Mesendoderm (in vitro differentiated cells): ENCODE data around the gene ALDH3A2.

Experiments
- DNase-seq: peaks from one replicate; pipeline ENCODE4 v3.0.0; 2013
- H2AK5ac ChIP-seq: 2 replicates; pipeline ENCODE4 v1.6.1; 2013; ENCODE audit warnings: low read length, inconsistent platforms
- H2BK120ac ChIP-seq: 2 replicates; pipeline ENCODE4 v1.6.1; 2013; ENCODE audit warnings: low read depth, mild to moderate bottlenecking, low read length, moderate library complexity, mixed read lengths
- H2BK15ac ChIP-seq: replicated peaks from 2 replicates; pipeline ENCODE4 v1.6.1; 2013; ENCODE audit warnings: low read depth, mild to moderate bottlenecking, moderate library complexity
- H2BK5ac ChIP-seq: 2 replicates; pipeline ENCODE4 v1.6.1; 2013; ENCODE audit warnings: low read length, inconsistent platforms
- H3K18ac ChIP-seq: 2 replicates; pipeline ENCODE4 v1.6.1; 2013; ENCODE audit warnings: mild to moderate bottlenecking, low read length, mixed read lengths
- H3K23ac ChIP-seq: one replicate; pipeline ENCODE4 v1.6.1; 2013; ENCODE audit warnings: low read length
- H3K27ac ChIP-seq: 2 replicates; pipeline ENCODE4 v1.5.1; 2013; ENCODE audit warnings: low read depth, mild to moderate bottlenecking, inconsistent platforms, low read length, moderate library complexity
- H3K27me3 ChIP-seq: 2 replicates; pipeline ENCODE4 v1.6.1; 2013; ENCODE audit warnings: low read length, control low read depth, mild to moderate bottlenecking, inconsistent platforms; ENCODE audit not compliant: insufficient read depth, poor library complexity
- H3K36me3 ChIP-seq: 2 replicates; pipeline ENCODE4 v1.6.1; 2013; ENCODE audit warnings: low read length, inconsistent platforms; ENCODE audit not compliant: control insufficient read depth, insufficient read depth
- H3K4ac ChIP-seq: one replicate; pipeline ENCODE4 v1.6.1; 2013; ENCODE audit warnings: low read depth, mild to moderate bottlenecking, low read length, moderate library complexity
- H3K4me1 ChIP-seq: 2 replicates; pipeline ENCODE4 v1.6.1; 2013; ENCODE audit warnings: low read depth, low read length, inconsistent platforms; ENCODE audit not compliant: control insufficient read depth
- H3K4me2 ChIP-seq: 2 replicates; pipeline ENCODE4 v1.6.1; 2013; ENCODE audit warnings: low read length
- H3K4me3 ChIP-seq: 2 replicates; pipeline ENCODE4 v1.5.1; 2013; ENCODE audit warnings: mild to moderate bottlenecking, low read length
- H3K56ac ChIP-seq: one replicate; pipeline ENCODE4 v1.6.1; 2013; ENCODE audit warnings: low read length
- H3K79me1 ChIP-seq: 2 replicates; pipeline ENCODE4 v1.6.1; 2013; ENCODE audit warnings: low read length, inconsistent platforms
- H3K79me2 ChIP-seq: 2 replicates; pipeline ENCODE4 v1.6.1; 2013; ENCODE audit warnings: mild to moderate bottlenecking, low read length; ENCODE audit not compliant: control insufficient read depth, insufficient read depth
- H3K9ac ChIP-seq: 2 replicates; pipeline ENCODE4 v1.6.1; 2013; ENCODE audit warnings: low read length, inconsistent platforms
- H4K5ac ChIP-seq: one replicate; pipeline ENCODE4 v1.6.1; 2013; ENCODE audit warnings: low read length
- H4K8ac ChIP-seq: one replicate; pipeline ENCODE4 v1.6.1; 2013; ENCODE audit warnings: low read depth, mild to moderate bottlenecking, control low read depth, low read length, moderate library complexity
- WGBS: extraction: QIAGEN DNeasy Blood & Tissue Kit; methylation state at CpG from one replicate; pipeline ENCODE4 v1.1.7; 2013; ENCODE audit warnings: low lambda C conversion rate, missing lambda C conversion rate; ENCODE audit not compliant: insufficient coverage; ENCODE audit errors: extremely low coverage; 5-methylcytosine and 5-hydroxymethylcytosine counted together

ALDH3A2 gene

GRCh38 chr17:19656851-19657581, 8.5 kb downstream of the ALDH3A2 start:
- H2BK5ac ChIP-seq = no peak overlapping the region
- peaks cover 11% of the 10 kb centered on the region for H3K36me3 ChIP-seq
- H3K9ac ChIP-seq = no peak overlapping the region
- no peak overlapping the region for H2AK5ac ChIP-seq
- no peak overlapping the region for H3K56ac ChIP-seq
- no peak overlapping the region for H3K4ac ChIP-seq
- H4K8ac ChIP-seq = no peak overlapping the region
- no peak overlapping the region for H3K27ac ChIP-seq
- no peak overlapping the region for H3K18ac ChIP-seq
- H2BK120ac ChIP-seq = no peak overlapping the region
- peaks cover 31% of the 10 kb centered on the region for H3K79me2 ChIP-seq
- no peaks in the 10 kb centered on the region for H3K27me3 ChIP-seq
- WGBS = no CpG with 5 or more reads among the region's 4 CpGs
- no peak overlapping the region for H3K4me3 ChIP-seq
- no peak overlapping the region for H3K4me2 ChIP-seq
- H2BK15ac ChIP-seq = no peak overlapping the region
- no peak overlapping the region for H3K23ac ChIP-seq
- H3K4me1 ChIP-seq = no peaks in the 10 kb centered on the region
- H4K5ac ChIP-seq = no peak overlapping the region
- H3K79me1 ChIP-seq = peaks cover 30% of the 10 kb centered on the region
- DNase-seq = no peak

- Histone ChIP-seq H3K27me3 (no peaks in the 10 kb centered on the region), H3K23ac (no peak overlapping the region), H3K9ac (no peak overlapping the region), H3K4ac (no peak overlapping the region), H2AK5ac (no peak overlapping the region), H2BK120ac (no peak overlapping the region), H3K4me3 (no peak overlapping the region), H4K5ac (no peak overlapping the region), H3K56ac (no peak overlapping the region), H3K36me3 (peaks cover 14% of the 10 kb centered on the region), H3K79me2 (peaks cover 19% of the 10 kb centered on the region), H3K4me2 (no peak overlapping the region), H2BK15ac (no peak overlapping the region), H4K8ac (no peak overlapping the region), H3K18ac (no peak overlapping the region), H3K79me1 (peaks cover 26% of the 10 kb centered on the region), H2BK5ac (no peak overlapping the region), H3K27ac (no peak overlapping the region), H3K4me1 (no peaks in the 10 kb centered on the region)
- WGBS = no CpG with 5 or more reads among the region's 7 CpGs
- no peak for DNase-seq
Observed at GRCh38 chr17:19659366-19660177, 11.0 kb downstream of the ALDH3A2 start.

- H3K36me3 ChIP-seq = peaks cover 14% of the 10 kb centered on the region
- no peak overlapping the region for H4K8ac ChIP-seq
- no peak overlapping the region for H3K56ac ChIP-seq
- H3K4me2 ChIP-seq = no peak overlapping the region
- H3K4me1 ChIP-seq = no peaks in the 10 kb centered on the region
- peaks cover 13% of the 10 kb centered on the region for H3K79me2 ChIP-seq
- no peak overlapping the region for H2BK120ac ChIP-seq
- H2BK15ac ChIP-seq = no peak overlapping the region
- H3K27ac ChIP-seq = no peak overlapping the region
- H2BK5ac ChIP-seq = no peak overlapping the region
- no CpG with 5 or more reads among the region's 6 CpGs for WGBS
- no peak overlapping the region for H3K23ac ChIP-seq
- no peak overlapping the region for H3K18ac ChIP-seq
- H2AK5ac ChIP-seq = no peak overlapping the region
- H3K4ac ChIP-seq = no peak overlapping the region
- H3K79me1 ChIP-seq = peaks cover 27% of the 10 kb centered on the region
- no peak for DNase-seq
- no peak overlapping the region for H4K5ac ChIP-seq
- no peak overlapping the region for H3K4me3 ChIP-seq
- H3K27me3 ChIP-seq = no peaks in the 10 kb centered on the region
- H3K9ac ChIP-seq = no peak overlapping the region
Observed at GRCh38 chr17:19660219-19660870, 11.8 kb downstream of the ALDH3A2 start.

- H2BK120ac ChIP-seq = no peak overlapping the region
- no peak overlapping the region for H3K9ac ChIP-seq
- no peak overlapping the region for H3K27ac ChIP-seq
- no peak overlapping the region for H3K56ac ChIP-seq
- H3K4me3 ChIP-seq = no peak overlapping the region
- no peak for DNase-seq
- no peaks in the 10 kb centered on the region for H3K27me3 ChIP-seq
- no peak overlapping the region for H3K18ac ChIP-seq
- H3K4me1 ChIP-seq = no peaks in the 10 kb centered on the region
- no peak overlapping the region for H3K4me2 ChIP-seq
- H2BK5ac ChIP-seq = no peak overlapping the region
- no CpG with 5 or more reads among the region's 3 CpGs for WGBS
- H3K79me2 ChIP-seq = peaks cover 6% of the 10 kb centered on the region
- H4K8ac ChIP-seq = no peak overlapping the region
- H3K36me3 ChIP-seq = peaks cover 10% of the 10 kb centered on the region
- H3K23ac ChIP-seq = no peak overlapping the region
- no peak overlapping the region for H4K5ac ChIP-seq
- H3K79me1 ChIP-seq = peaks cover 19% of the 10 kb centered on the region
- no peak overlapping the region for H2AK5ac ChIP-seq
- H2BK15ac ChIP-seq = no peak overlapping the region
- H3K4ac ChIP-seq = no peak overlapping the region
Observed at GRCh38 chr17:19661121-19661520, 12.6 kb downstream of the ALDH3A2 start.

GRCh38 chr17:19663097-19663496, 14.5 kb downstream of the ALDH3A2 start:
- H4K8ac ChIP-seq = no peak overlapping the region
- H3K56ac ChIP-seq = no peak overlapping the region
- H3K79me1 ChIP-seq = peaks cover 10% of the 10 kb centered on the region
- H3K4me2 ChIP-seq = no peak overlapping the region
- no peak overlapping the region for H4K5ac ChIP-seq
- H2BK5ac ChIP-seq = no peak overlapping the region
- peaks cover 8% of the 10 kb centered on the region for H3K36me3 ChIP-seq
- no peak overlapping the region for H3K9ac ChIP-seq
- no CpG with 5 or more reads among the region's 6 CpGs for WGBS
- no peaks in the 10 kb centered on the region for H3K27me3 ChIP-seq
- H3K4me3 ChIP-seq = no peak overlapping the region
- no peak for DNase-seq
- peaks cover 2% of the 10 kb centered on the region for H3K79me2 ChIP-seq
- no peak overlapping the region for H3K27ac ChIP-seq
- H3K18ac ChIP-seq = no peak overlapping the region
- H2BK120ac ChIP-seq = no peak overlapping the region
- no peaks in the 10 kb centered on the region for H3K4me1 ChIP-seq
- H3K4ac ChIP-seq = no peak overlapping the region
- H3K23ac ChIP-seq = no peak overlapping the region
- H2BK15ac ChIP-seq = no peak overlapping the region
- H2AK5ac ChIP-seq = no peak overlapping the region
